Activated B cell treated with CpG ODN at 0.5 μM for 24 hours (primary cell): ENCODE results near the gene KIF19. TPM values are rescaled to one million over a fixed set of nuclear protein-coding genes. Genes with fewer than 3 reads are reported as not detected.

Source experiments
- ATAC-seq: fragments of 200-7000 bp; cut with Tn5 transposase; one replicate; pipeline ENCODE4 v1.10.0; 2021; ENCODE audit warnings: low read depth, mild to moderate bottlenecking, moderate library complexity
- CTCF ChIA-PET: fragments of 350-600 bp; sonication (Branson Sonifier 250); formaldehyde crosslinking; loops from one replicate; lab custom pipeline; 2021; ENCODE audit warnings: antibody characterized with exemption; lab: Charles Lee
- POLR2A ChIA-PET: fragments of 350-600 bp; sonication (Branson Sonifier 250); formaldehyde crosslinking; loops from one replicate; lab custom pipeline; 2021; ENCODE audit warnings: antibody characterized with exemption; lab: Charles Lee
- DNase-seq: peaks from one replicate; pipeline ENCODE4 v3.0.0; 2022
- H3K27ac Mint-ChIP-seq: one replicate; pipeline ENCODE4 v1.8.0; 2020; ENCODE audit warnings: mixed read lengths
- H3K27me3 Mint-ChIP-seq: one replicate; pipeline ENCODE4 v1.8.0; 2021; ENCODE audit warnings: mixed read lengths
- H3K36me3 Mint-ChIP-seq: one replicate; pipeline ENCODE4 v1.8.0; 2021; ENCODE audit warnings: low read depth, mixed read lengths
- H3K4me1 Mint-ChIP-seq: one replicate; pipeline ENCODE4 v1.8.0; 2021; ENCODE audit warnings: mixed read lengths
- H3K4me3 Mint-ChIP-seq: one replicate; pipeline ENCODE4 v1.8.0; 2020; ENCODE audit warnings: mild to moderate bottlenecking, mixed read lengths
- H3K9me3 Mint-ChIP-seq: one replicate; pipeline ENCODE4 v1.8.0; 2020; ENCODE audit warnings: mixed read lengths
- CTCF ChIP-seq: fragments of 200-600 bp; IDR thresholded peaks from one replicate; pipeline ENCODE4 v1.8.0; 2022; ENCODE audit warnings: antibody characterized with exemption, mild to moderate bottlenecking
- intact Hi-C: fragments of 100-400 bp; cut with micrococcal nuclease; formaldehyde crosslinking; loops from one replicate; pipeline ENCODE4 v1.15.1; 2024
- total RNA-seq: library from RNA; stranded (reverse); gene quantifications from 2 replicates; pipeline ENCODE4 v1.2.3, GENCODE V29; 2022

The KIF19 gene
- total RNA-seq, 1 donor from 2014 or later = not detected

GRCh38 chr17:74386386-74386785 lies 60.4 kb downstream of the KIF19 start:
- ATAC-seq (no peak), DNase-seq (no peak)
- Mint-ChIP-seq H3K4me3 (no peak overlapping the region), H3K36me3 (no peaks in the 10 kb centered on the region), H3K9me3 (no peaks in the 10 kb centered on the region), H3K4me1 (no peaks in the 10 kb centered on the region), H3K27ac (no peak overlapping the region), H3K27me3 (peaks cover 11% of the 10 kb centered on the region)
- intact Hi-C loops = no loop called here
- no peak for TF ChIP-seq CTCF
- ChIA-PET POLR2A (no interaction called here), CTCF (no interaction called here)

GRCh38 chr17:74387365-74388218 lies 61.6 kb downstream of the KIF19 start:
- ChIA-PET CTCF (no interaction called here), POLR2A (no interaction called here)
- no peak overlapping the region for H3K27ac Mint-ChIP-seq
- no peaks in the 10 kb centered on the region for H3K36me3 Mint-ChIP-seq
- intact Hi-C loops = no loop called here
- no peak overlapping the region for H3K4me3 Mint-ChIP-seq
- DNase-seq (no peak), ATAC-seq (no peak)
- TF ChIP-seq CTCF = no peak
- no peaks in the 10 kb centered on the region for H3K4me1 Mint-ChIP-seq
- peaks cover 10% of the 10 kb centered on the region for H3K27me3 Mint-ChIP-seq
- no peaks in the 10 kb centered on the region for H3K9me3 Mint-ChIP-seq

- H3K9me3 Mint-ChIP-seq = no peaks in the 10 kb centered on the region
- no peak for DNase-seq
- H3K4me1 Mint-ChIP-seq = no peaks in the 10 kb centered on the region
- no peak for TF ChIP-seq CTCF
- ATAC-seq = no peak
- ChIA-PET CTCF (no interaction called here), POLR2A (no interaction called here)
- H3K36me3 Mint-ChIP-seq = no peaks in the 10 kb centered on the region
- H3K4me3 Mint-ChIP-seq = no peak overlapping the region
- intact Hi-C loops = no loop called here
- no peak overlapping the region for H3K27ac Mint-ChIP-seq
- H3K27me3 Mint-ChIP-seq = peaks cover 12% of the 10 kb centered on the region
These were observed 63.2 kb downstream of the KIF19 start for GRCh38 chr17:74389084-74389753.

GRCh38 chr17:74389937-74390679 lies 64.1 kb downstream of the KIF19 start:
- intact Hi-C loops = no loop called here
- CTCF ChIA-PET = no interaction called here
- TF ChIP-seq CTCF = no peak
- ATAC-seq (no peak), DNase-seq (no peak)
- no peaks in the 10 kb centered on the region for H3K36me3 Mint-ChIP-seq
- H3K27ac Mint-ChIP-seq = no peak overlapping the region
- H3K4me1 Mint-ChIP-seq = no peaks in the 10 kb centered on the region
- no peaks in the 10 kb centered on the region for H3K9me3 Mint-ChIP-seq
- H3K4me3 Mint-ChIP-seq = no peak overlapping the region
- POLR2A ChIA-PET = no interaction called here
- H3K27me3 Mint-ChIP-seq = peaks cover 11% of the 10 kb centered on the region
